ENCODE data around the gene CABCOCO1.
"Not testable (repeated sequence)": the region's sequence is repeated elsewhere in the genome, so short reads cannot be mapped to it uniquely, and the experiment has no call there.

Gene CABCOCO1

DNA sequence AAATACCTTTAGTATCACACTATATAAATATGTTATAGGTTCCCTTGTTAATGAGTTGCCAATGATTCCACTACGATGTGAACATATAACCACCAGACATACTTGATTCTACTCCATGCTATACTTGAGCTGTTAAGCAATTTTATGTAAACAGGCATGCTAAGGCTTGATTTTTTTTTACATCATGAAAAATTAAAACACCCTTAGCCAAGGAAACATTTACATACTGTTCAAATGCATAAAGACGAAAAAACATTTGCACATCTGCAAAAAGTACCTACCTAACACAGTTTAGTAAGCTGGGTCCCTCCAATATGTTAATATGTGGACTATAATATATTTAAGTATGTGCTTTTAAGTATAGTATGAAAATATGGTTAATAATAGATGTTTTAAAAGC lies 9.0 kb upstream of the CABCOCO1 start:
- no peak for DNase-seq

- no peak for DNase-seq
These were observed 7.3 kb upstream of the CABCOCO1 start for GRCh38 chr10:61655335-61655851.

DNA sequence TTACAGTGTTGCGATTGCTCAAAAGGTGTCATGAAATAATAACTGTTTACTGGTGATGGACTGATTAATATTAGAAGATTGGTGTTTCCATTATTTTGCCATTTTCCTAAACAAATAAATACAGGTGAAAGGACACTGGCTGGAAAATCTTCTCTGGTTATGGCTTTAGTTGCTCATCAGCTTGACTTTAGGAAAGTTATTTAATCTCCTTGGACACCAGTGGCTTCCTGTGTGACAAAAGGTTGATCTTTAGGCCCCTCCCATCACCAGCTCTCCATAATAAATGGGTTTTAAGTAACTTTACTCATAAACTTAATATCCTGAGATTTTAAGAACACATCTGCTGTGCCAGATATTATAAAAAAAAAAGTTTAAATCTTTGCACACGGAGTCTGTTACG lies 737 bp downstream of the CABCOCO1 start:
- no peak for DNase-seq

DNA sequence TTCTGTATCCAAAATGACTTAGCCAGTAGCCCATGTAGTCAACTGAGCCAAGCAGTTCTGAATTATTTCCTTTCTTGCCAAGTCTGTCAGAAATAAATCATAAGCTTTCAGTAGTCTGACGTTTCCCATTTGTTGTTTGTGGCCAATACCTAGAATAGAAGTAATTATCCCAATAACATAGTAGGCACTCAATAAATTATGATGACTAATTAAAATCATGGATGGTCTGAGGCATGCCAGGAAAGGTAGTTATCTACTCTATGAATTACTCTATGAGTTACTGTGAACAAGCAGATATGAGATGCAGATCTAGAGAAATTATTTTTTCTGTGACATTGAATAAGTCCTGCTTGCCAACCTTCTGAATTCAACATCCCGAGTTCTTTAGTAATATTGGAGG lies 2.3 kb downstream of the CABCOCO1 start:
- DNase-seq = no peak

DNA sequence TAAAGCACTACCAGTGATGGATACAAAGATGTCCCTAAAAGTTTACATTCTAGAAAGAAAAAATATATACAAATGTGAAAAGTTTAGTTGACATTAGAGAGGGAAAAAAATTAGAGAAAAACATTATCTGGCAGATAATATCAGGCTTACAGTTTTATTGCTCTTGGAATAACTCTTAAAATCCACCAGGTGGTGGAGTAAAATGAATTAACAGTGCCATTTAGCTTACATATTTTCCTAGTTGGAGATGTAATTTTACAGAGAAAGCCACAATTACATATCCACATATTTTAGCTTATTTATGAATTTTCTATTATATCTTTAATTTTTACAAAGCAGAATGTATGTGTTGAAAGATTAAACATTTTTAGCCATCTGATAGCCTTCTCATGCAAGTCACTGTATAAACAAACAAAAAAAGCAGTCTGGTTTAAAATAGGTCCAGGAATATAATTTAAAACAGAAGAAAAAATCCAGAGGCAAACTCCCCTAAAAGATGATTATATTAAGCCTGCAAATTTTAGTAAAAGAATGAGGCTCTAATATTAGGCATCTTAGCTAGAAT lies 6.5 kb downstream of the CABCOCO1 start:
- no peak for DNase-seq

DNA sequence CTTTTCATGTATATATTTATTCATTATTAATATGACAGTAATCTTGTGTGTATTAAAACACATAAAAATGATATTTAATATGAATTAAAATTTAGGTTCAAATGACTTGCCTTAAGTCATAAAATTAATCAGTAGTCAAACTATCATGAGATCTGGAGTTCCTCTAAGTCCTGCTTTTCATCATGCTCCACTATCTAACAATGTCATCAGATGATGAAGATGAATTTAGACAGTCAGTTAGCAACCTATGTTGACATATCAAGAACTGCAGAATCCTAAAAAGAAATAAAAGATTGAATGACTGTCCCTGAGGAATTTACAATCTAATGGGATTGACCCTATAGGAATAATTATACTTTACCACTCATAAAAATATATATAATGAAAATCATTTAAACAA lies 7.1 kb downstream of the CABCOCO1 start:
- DNase-seq = no peak

GRCh38 chr10:61673360-61673759 lies 10.6 kb downstream of the CABCOCO1 start:
- DNase-seq = no peak

DNA sequence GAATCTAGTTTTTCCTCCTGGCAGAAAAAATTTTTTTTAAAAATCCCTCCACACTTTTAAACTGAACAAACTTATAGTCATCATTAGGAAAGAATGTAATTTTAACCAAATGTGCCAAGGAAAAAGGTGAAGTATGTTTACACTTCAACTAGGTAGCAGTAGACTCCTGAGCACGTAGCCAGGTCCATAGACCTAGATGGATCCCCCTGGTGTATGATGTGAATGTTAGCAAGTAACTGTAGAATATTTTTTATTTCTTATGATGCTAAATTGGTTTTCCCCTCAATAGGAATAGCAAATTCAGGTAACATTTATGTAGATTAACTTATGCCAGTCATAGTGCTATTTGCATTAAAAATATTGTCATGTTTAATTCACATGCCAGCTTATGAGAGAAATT lies 19.6 kb downstream of the CABCOCO1 start:
- no peak for DNase-seq

- no peak for DNase-seq
These were observed 20.6 kb downstream of the CABCOCO1 start for GRCh38 chr10:61683319-61683718.

GRCh38 chr10:61684894-61685507 lies 22.3 kb downstream of the CABCOCO1 start:
- no peak for DNase-seq

- no peak for DNase-seq
These were observed 26.0 kb downstream of the CABCOCO1 start for GRCh38 chr10:61688551-61689308.

DNA sequence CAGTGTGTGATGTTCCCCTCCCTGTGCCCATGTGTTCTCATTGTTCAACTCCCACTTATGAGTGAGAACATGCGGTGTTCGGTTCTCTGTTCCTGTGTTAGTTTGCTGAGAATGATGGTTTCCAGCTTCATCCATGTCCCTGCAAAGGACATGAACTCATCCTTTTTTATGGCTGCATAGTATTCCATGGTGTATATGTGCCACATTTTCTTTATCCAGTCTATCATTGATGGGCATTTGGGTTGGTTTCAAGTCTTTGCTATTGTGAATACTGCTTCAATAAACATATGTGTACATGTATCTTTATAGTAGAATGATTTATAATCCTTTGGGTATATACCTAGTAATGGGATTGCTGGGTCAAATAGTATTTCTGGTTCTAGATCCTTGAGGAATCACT lies 28.9 kb downstream of the CABCOCO1 start:
- not testable (repeated sequence) for DNase-seq

DNA sequence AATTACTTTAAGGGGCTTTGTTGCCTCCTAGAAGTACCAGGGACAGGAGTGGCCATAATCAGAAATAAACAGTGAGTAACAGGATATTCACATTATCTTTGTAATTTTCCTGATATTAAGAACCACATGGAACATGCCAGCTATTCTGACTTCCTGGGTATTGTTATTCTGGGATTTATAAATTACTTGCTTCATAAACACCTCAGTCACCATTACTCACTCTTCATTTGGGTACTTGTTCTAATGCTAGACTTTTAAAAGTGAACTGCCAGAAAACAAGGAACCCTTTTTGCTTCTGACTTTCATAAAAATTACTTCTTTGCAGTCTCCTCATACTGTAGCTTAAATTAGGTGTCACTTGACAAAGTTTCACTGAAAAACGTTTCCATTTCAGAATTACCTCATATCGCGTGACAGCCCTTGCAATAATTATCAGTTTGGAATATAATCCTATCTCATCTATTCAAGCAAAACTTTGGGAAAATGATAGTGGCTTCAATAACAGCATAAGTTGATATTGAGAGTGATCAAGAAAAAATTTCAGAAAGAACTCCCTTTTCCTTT lies 29.8 kb downstream of the CABCOCO1 start:
- no peak for DNase-seq

DNA sequence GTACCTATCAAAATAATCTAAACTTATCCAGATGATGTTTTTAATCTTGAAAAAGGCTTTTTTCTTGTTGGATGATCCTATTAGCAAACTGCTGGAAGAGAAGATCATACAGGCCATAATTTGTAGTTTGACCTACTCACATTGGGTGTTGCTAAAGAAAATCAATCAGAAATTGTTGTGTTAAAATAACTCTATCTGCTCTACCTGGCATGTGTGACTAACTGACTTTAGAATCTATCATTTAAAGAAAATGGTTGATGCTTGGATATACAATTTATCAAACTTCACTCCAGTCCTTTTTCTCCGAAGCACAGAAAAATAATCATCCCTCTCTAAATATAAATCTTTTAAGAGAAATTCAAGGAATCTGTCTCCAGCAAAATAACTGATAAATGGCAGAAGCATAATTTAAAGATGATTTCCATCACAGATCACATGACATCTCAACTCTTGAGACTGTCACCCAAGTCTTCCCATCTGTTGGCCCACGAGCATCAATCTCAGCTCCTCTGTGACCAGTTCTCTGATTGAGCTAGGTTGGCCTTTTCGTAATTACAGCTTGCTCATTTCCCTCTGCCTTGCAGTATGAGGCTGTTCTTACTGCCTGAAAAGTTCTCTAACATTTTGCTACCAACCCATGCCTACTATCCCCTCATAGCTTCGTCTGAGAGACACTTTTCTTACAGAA lies 36.4 kb downstream of the CABCOCO1 start:
- no peak for DNase-seq

DNA sequence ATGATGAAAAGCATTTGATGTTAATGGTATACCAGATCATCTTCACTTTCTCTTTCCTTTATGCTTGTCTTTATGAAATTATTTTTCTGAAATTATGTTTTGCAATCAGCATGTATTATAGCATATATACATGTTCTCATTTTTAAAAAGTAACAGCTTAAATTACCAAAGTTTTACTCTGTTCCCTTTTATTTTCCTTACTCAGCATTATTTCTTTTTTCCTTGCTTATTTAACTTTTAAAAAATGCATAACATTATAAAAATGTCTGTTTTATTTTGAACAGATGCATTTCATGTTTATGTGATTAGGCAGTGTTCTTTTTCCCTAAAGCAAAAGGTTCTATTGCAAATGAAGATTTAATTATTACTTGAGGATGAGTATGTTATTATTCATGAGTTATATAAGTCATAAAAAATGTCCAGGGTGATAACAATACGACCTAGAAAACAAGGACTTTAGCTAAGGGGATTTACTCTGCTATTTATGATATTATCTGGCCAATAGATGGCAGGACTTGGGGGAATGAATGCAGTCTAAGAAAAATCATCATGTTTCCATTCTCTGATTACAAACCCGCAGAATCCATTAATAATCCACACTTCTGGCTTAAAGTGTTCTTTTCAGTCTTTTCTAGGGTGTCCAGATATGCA lies 38.5 kb downstream of the CABCOCO1 start:
- DNase-seq = no peak

- DNase-seq = no peak
These were observed 39.0 kb downstream of the CABCOCO1 start for GRCh38 chr10:61701706-61702105.

DNA sequence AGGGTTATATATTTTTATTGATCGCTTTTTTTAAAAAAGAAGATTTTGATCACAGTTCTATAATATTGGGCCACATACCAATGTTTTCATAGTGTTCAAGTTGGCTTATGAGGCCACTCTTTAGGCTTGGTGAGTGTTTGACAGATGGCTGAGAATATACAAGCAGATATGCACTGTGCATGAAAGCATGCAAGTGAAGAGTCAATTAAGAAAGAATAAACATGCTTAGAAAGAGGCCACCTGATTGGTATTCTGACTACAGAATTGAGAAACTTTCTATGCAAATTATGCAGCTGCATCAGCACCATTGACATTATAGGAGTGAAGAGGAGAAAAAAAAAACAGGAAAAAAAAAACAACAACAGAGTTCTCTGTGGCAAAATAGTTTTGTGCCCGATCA lies 39.9 kb downstream of the CABCOCO1 start:
- no peak for DNase-seq

- DNase-seq = no peak
These were observed 42.4 kb downstream of the CABCOCO1 start for GRCh38 chr10:61705022-61705613.

DNA sequence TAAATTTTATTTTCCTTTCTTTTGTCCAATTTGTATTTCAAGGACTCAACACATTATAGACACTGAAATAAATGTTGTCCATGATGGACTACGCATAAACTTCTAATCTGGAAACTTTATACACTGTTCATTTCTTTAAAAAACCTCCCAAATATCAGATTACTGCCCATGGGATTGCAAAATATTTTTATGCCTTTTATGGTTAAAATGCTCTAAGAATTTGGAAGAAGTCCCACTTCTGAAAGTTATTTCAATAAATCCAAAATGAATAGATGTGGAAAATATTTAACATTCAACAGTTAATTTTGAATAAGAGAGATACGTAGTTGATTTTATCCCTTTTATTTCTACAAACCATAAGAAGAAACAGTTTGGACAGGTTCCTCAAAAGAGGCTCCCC lies 46.1 kb downstream of the CABCOCO1 start:
- DNase-seq = no peak

- DNase-seq = not testable (repeated sequence)
These were observed 49.4 kb downstream of the CABCOCO1 start for GRCh38 chr10:61712105-61712504.

GRCh38 chr10:61719475-61719874 lies 56.7 kb downstream of the CABCOCO1 start:
- DNase-seq = not testable (repeated sequence)

- no peak for DNase-seq
These were observed 57.2 kb downstream of the CABCOCO1 start for GRCh38 chr10:61719906-61720305.

Measured in KG1 (cell line).